LNCAP (cell line): ENCODE data around the gene ERICH3.

Experiments
- TF ChIP-seq, protein P1 (sequence below): fragments of 450-650 bp; IDR thresholded peaks from 2 replicates; pipeline ENCODE4 v1.5.1; 2017; ENCODE audit warnings: mild to moderate bottlenecking

ERICH3 gene

DNA sequence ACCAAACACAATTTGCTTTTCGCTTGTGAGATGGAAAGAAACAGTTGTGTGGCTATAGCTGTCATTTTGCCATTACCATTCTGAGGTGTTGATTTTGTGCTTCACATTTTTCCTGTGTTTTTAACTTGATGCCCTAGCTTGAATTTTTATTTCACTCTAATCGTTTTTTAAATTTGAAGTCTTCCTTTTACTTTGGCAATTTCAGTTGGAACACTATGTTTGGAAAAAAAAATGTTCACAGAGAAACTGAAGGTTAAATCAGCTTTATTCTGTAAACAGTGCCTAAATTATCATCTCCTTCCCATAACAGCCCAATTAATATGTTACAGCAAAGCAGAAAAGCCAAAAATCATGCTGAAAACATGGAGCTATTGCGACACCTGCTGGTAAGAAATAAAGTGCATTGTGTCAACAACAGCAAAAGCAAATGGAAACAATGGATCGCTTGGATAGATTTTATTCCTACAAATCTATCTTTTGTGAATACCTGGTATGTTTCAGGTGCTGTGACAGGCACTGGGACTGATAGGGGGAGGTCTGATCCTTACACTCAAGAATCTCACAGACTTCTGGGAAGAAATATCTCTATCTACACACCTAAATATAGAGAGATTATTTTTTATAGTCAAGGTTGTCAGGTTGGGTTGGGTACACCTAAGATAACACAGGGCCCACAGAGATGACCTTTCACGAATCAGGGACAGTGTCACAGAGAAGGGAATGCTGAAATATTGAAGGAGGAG, 16.2 kb upstream of the ERICH3 start:
- TF ChIP-seq, protein P1, sequence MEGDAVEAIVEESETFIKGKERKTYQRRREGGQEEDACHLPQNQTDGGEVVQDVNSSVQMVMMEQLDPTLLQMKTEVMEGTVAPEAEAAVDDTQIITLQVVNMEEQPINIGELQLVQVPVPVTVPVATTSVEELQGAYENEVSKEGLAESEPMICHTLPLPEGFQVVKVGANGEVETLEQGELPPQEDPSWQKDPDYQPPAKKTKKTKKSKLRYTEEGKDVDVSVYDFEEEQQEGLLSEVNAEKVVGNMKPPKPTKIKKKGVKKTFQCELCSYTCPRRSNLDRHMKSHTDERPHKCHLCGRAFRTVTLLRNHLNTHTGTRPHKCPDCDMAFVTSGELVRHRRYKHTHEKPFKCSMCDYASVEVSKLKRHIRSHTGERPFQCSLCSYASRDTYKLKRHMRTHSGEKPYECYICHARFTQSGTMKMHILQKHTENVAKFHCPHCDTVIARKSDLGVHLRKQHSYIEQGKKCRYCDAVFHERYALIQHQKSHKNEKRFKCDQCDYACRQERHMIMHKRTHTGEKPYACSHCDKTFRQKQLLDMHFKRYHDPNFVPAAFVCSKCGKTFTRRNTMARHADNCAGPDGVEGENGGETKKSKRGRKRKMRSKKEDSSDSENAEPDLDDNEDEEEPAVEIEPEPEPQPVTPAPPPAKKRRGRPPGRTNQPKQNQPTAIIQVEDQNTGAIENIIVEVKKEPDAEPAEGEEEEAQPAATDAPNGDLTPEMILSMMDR, result peak; percentile 88

DNA sequence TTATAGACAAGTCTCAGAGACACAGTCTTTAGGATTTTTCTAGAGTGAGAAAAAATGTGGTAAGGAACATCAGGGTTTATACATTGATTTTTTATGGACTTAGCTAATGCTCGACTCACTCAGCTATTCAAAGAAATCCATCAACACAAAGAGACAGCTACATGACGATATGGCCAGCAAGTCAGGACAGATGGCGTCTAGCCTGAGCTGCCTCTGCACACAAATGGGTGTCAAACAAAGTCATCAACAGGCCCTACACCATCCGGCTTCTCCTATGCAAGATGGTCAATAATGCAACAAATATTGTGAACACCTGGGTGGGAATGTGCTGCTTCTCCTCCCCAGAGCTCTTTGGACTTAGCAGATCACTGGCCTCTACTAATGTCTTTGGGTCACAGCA, 13.3 kb upstream of the ERICH3 start:
- TF ChIP-seq, protein P1, result no peak

DNA sequence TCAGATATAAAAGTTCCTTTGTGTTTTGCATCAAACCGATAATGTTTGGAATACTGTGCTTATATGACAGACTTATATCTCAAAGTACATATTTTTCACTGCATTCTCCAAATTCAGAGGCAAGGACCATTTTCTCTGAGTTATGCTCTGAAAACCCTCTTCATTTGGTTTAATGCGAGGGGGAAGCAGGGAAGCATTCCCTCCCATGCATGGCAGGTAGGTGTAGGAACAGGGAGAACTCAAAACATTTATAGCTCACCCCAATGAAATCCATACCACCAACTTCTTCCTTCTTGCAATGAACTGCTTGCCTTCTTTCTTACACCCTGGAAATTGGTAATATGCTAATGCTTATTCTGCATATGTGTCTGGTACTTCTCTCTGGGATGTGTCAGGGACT, 10.7 kb upstream of the ERICH3 start:
- TF ChIP-seq, protein P1, result no peak

DNA sequence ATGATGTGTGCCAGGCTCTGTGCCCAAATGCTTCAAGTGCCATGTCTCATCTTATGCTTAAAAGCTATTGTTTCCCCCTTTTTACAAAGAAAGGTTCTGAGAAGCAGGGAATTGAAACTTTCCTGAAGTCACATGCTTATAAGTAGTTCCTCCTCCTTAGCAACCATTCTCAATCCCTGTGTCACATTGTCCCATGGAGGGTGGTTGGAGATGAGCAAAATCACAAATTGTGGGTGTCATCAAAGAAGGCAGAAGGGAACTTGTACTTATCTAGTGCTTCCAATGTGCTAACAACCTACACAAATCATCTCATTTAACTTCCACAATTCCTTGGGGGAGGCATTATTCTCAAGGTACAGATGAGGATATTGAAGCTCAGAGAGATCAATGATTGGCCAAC, 10.1 kb upstream of the ERICH3 start:
- TF ChIP-seq, protein P1, result no peak

DNA sequence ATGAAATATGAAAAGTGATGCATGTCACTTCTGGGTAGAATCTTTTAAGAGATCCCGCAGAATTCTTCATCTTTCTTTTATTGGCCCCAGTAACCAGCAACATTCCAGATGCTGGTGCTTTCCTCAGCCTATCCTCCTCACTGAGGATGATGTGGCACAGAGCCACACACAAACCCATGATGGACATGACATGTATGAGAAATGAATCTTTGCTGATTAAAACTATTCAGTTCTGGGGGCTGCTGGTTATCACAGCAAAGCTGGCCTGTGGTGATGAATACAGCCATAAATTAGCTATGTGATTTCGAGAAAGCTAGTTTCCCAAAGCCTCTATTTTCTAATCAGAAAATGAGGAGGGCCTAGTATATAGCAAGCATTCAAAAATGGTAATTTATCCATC, 8.3 kb upstream of the ERICH3 start:
- TF ChIP-seq, protein P1, result no peak

DNA sequence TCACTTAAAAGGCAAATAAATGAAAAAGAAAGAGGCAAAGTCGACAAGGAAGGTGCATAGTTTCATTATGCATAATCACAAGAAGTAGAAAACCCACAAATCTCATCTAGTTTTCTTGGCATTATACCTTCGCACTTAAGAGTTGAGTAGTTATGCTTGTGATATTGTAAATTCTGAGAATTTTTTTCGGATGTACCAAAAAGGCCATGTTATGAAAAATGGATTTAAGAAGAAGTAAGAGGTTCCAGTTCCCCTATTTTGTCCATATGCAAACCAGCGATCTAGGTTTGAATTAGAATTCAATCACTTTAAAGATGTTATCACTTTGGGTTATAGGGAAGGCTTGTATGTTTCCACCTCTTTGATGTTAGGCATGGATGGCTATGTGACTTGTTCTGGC, 7.9 kb upstream of the ERICH3 start:
- TF ChIP-seq, protein P1, result no peak

DNA sequence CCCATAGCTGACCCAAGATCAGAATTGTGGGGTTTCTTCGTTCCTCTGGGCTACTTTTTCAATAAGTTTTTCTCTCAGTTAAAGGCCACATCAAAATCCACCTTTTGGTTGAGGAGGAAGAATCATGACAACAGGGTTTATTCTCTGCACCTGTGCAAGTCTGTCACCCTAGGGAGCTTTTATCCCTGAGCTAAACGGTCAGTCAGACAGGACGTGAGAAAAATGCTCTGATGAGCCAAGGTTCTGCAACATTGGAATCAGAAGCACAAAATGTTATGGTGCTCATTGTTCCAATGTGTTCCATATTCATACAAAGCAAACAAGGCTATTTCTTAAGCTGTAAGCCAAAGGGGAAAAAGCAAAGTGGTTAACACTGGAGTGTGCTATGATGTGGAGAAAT, 7.4 kb upstream of the ERICH3 start:
- TF ChIP-seq, protein P1, result no peak

DNA sequence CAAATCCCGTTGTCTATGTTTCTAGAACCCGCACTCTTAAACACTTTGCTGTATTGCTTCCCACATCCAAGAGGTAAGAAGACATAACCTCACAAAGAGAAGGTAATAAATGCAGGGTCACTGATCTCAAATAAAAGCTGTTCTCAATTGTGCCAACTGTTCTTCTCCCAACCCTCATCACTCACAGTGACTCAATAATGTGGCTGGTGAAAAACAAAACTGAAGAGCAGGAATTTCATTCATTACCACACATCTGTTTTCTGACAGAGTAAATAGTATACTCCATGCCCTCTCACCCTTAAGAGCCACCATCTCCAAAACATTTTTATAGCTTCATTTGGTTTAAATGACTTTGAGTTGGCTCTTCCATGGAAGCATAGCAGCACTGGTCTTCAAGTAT, 6.2 kb upstream of the ERICH3 start:
- TF ChIP-seq, protein P1, result no peak
